Gastrocnemius medialis (tissue), 4 donors: ENCODE data around the gene DUSP15. TPM values are rescaled to one million over a fixed set of nuclear protein-coding genes. Genes with fewer than 3 reads are reported as not detected.

Experiments used
- ATAC-seq, 2 donors: fragments of 150-250 bp; one replicate each; pipeline ENCODE4 v1.9.1; 2016
- DNase-seq, 2 donors: peaks; one replicate each; pipeline ENCODE4 v3.0.0-alpha.2; 2019
- H3K27ac ChIP-seq, 4 donors: fragments of 200-600 bp; sonication (generic); 1 replicate in 1 of 4; 2 replicates in 3 of 4; pipeline ENCODE4 v1.5.1; 2016 to 2018; ENCODE audit warnings: mild to moderate bottlenecking in 2 of 4, moderate library complexity in 1 of 4
- H3K27me3 ChIP-seq, 3 donors: fragments of 200-600 bp; sonication (generic) in 2 of 3; 1 replicate in 1 of 3; 2 replicates in 2 of 3; pipeline versions ENCODE4 v1.5.1 to v1.6.0; 2016 to 2019; ENCODE audit warnings: mild to moderate bottlenecking in 1 of 3, moderate library complexity in 1 of 3
- H3K36me3 ChIP-seq, 2 donors: fragments of 200-600 bp; sonication (generic) in 1 of 2; one replicate each; pipeline ENCODE4 v1.5.1; 2017 to 2018
- H3K4me1 ChIP-seq, 2 donors: fragments of 200-600 bp; sonication (generic) in 1 of 2; one replicate each; pipeline ENCODE4 v1.5.1; 2016 to 2017; ENCODE audit warnings: mild to moderate bottlenecking in 2 of 2
- H3K4me3 ChIP-seq, 4 donors: fragments of 200-600 bp; sonication (generic) in 3 of 4; 1 replicate in 1 of 4; 2 replicates in 3 of 4; pipeline ENCODE4 v1.5.1; 2016 to 2019; ENCODE audit warnings: mild to moderate bottlenecking in 2 of 4
- H3K9me3 ChIP-seq, 3 donors: fragments of 200-600 bp; sonication (generic) in 2 of 3; 1 replicate in 1 of 3; 2 replicates in 2 of 3; pipeline ENCODE4 v1.5.1; 2016 to 2019
- POLR2A ChIP-seq, 2 donors: fragments of 450-650 bp; IDR thresholded peaks; one replicate each; pipeline ENCODE4 v1.6.1; 2017; ENCODE audit warnings: antibody characterized with exemption in 2 of 2, mild to moderate bottlenecking in 2 of 2, moderate library complexity in 2 of 2
- in situ Hi-C, 4 donors: fragments of 200-750 bp; cut with MboI; loops; one replicate each; pipeline versions ENCODE4 v1.15.0 to v1.8.0; 2017; ENCODE audit warnings: low sequenced_read_pairs in 4 of 4
- intact Hi-C: fragments of 100-400 bp; cut with DNase I; formaldehyde crosslinking; loops from one replicate; pipeline ENCODE4 v1.15.1; 2023; ENCODE audit warnings: low total_unique reads
- total RNA-seq, 4 donors: library from RNA; depleted of rRNA; stranded (reverse); fragments of >200 nt; gene quantifications; one replicate each; pipeline versions ENCODE4 v1.1.0 to v1.2.3, GENCODE V29; 2016
- TF ChIP-seq, protein P1 (sequence below), 5 experiments: fragments of 450-650 bp in 3 of 5; fragments of 200-600 bp in 2 of 5; sonication (generic) in 2 of 5; IDR thresholded peaks in 4 of 5; conservative IDR thresholded peaks in 1 of 5; 1 replicate in 4 of 5; 2 replicates in 1 of 5; pipeline ENCODE4 v1.5.1; 2016 to 2019; ENCODE audit warnings: antibody characterized with exemption in 5 of 5, mild to moderate bottlenecking in 3 of 5, moderate library complexity in 3 of 5

The DUSP15 gene
- total RNA-seq, 4 donors from 2014 or later = 1.1 TPM; not detected in 3

DNA sequence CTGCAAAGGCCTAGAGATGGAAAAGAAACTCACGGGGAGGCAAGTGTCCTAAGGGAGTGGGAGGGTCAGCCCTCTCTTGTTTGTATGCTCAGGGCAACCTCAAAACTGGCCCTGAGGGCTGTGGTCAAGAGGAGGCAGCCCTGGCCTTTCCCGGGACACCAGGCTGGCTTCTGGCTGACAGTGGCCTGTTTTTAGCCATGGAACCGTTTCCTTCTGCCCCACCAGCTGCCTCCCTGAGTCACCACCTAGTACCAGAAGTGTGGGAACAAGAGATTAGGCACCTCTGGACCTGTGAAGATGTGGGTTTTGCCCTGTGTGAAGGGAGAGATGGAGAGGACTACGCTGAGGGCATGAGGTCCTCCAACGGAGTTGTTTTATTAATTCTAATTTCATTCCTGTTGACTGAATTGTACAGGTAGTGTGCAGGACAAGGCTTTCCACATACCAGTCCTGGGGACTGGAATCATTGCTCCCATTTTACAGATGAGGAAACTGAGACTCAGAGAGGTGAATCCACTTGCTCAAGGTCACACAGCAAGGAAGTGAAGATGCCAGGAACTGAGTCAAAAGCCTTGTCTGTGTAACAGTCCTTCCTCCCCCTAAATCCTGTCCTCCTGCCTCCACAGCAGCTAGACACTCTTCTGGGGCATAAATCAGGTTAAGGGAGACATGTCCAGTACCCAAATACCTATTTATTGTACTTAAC is 30.4 kb downstream of the DUSP15 start:
- no peak for DNase-seq
- in situ Hi-C loops = loop anchor here in 1 of 4 donors (25.0 kb wide), 1 partner anchor 103 kb away; the partner anchor contains the start of gene TPX2
- no peak for ATAC-seq
- intact Hi-C loops = loop anchor here (5.0 to 10.0 kb wide), 2 partner anchors 103 to 275 kb away; partner anchors contain the start of gene TPX2
- Histone ChIP-seq H3K36me3 (no peaks in the 10 kb centered on the region), H3K4me3 (no peak overlapping the region), H3K27me3 (no peaks in the 10 kb centered on the region), H3K4me1 (peaks cover 14 to 25% of the 10 kb centered on the region in 2 donors), H3K9me3 (no peaks in the 10 kb centered on the region), H3K27ac (peak overlapping the region in 2 of 4 donors; percentile 4 to 14)
- TF ChIP-seq, protein P1, sequence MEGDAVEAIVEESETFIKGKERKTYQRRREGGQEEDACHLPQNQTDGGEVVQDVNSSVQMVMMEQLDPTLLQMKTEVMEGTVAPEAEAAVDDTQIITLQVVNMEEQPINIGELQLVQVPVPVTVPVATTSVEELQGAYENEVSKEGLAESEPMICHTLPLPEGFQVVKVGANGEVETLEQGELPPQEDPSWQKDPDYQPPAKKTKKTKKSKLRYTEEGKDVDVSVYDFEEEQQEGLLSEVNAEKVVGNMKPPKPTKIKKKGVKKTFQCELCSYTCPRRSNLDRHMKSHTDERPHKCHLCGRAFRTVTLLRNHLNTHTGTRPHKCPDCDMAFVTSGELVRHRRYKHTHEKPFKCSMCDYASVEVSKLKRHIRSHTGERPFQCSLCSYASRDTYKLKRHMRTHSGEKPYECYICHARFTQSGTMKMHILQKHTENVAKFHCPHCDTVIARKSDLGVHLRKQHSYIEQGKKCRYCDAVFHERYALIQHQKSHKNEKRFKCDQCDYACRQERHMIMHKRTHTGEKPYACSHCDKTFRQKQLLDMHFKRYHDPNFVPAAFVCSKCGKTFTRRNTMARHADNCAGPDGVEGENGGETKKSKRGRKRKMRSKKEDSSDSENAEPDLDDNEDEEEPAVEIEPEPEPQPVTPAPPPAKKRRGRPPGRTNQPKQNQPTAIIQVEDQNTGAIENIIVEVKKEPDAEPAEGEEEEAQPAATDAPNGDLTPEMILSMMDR (IDR thresholded peaks at IDR 0.05 in 4 of 5, conservative IDR thresholded peaks at IDR 0.05 in 1 of 5) = no peak
- no peak for TF ChIP-seq POLR2A (IDR thresholded peaks at IDR 0.05)

DNA sequence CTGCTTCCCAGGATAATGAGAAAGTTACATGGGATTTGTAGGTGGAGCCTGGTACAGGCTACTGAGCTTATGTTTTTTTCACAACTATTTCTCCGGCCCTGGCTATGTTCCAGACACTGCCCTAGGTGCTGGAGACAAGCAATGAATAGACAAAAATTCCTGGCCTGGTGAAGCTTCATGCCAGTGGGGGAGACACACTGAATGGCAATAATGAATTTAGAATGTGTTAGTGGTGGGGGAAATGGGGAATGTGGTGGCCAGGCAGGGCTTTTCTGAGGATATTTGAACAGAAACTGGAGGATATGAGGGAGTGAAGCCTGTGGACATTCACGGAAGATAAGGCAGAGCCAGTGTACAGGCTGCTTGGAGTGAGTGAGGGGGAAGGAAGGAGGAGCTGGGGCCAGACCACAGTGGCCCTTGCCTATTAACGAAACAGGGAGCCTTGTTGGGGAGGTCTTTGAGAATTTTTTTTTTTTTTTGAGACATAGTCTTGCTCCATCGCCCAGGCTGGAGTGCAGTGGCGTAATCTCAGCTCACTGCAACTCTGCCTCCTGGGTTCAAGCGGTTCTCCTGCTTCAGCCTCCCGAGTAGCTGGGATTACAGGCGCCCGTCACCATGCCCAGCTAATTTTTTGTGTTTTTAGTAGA is 31.6 kb downstream of the DUSP15 start:
- H3K9me3 ChIP-seq = no peaks in the 10 kb centered on the region
- no peaks in the 10 kb centered on the region for H3K27me3 ChIP-seq
- TF ChIP-seq, protein P1 (IDR thresholded peaks at IDR 0.05 in 4 of 5, conservative IDR thresholded peaks at IDR 0.05 in 1 of 5) = no peak
- TF ChIP-seq POLR2A (IDR thresholded peaks at IDR 0.05) = no peak
- H3K27ac ChIP-seq = peak overlapping the region in 2 of 4 donors; percentile 79 to 95
- DNase-seq (no peak), ATAC-seq (no peak)
- intact Hi-C loops = loop anchor here (5.0 to 10.0 kb wide), 2 partner anchors 101 to 276 kb away; partner anchors contain the start of gene TPX2
- H3K36me3 ChIP-seq = no peaks in the 10 kb centered on the region
- H3K4me1 ChIP-seq = peaks cover 14 to 29% of the 10 kb centered on the region in 2 donors
- no peak overlapping the region for H3K4me3 ChIP-seq
- in situ Hi-C loops = loop anchor here in 1 of 4 donors (25.0 kb wide), 1 partner anchor 101 kb away; the partner anchor contains the start of gene TPX2

GRCh38 chr20:31837896-31838397 is 32.4 kb downstream of the DUSP15 start:
- Histone ChIP-seq H3K9me3 (no peaks in the 10 kb centered on the region), H3K27ac (peak overlapping the region; percentile 10 to 95 (median 80)), H3K4me3 (no peak overlapping the region), H3K4me1 (peaks cover 14 to 29% of the 10 kb centered on the region in 2 donors), H3K27me3 (no peaks in the 10 kb centered on the region), H3K36me3 (no peaks in the 10 kb centered on the region)
- DNase-seq (no peak), ATAC-seq (no peak)
- intact Hi-C loops = loop anchor here (2.0 to 10.0 kb wide), 3 partner anchors 15 to 277 kb away; partner anchors contain the start of gene TPX2
- no peak for TF ChIP-seq POLR2A (IDR thresholded peaks at IDR 0.05)
- TF ChIP-seq, protein P1 (IDR thresholded peaks at IDR 0.05 in 4 of 5, conservative IDR thresholded peaks at IDR 0.05 in 1 of 5) = no peak
- in situ Hi-C loops = loop anchor here in 1 of 4 donors (25.0 kb wide), 1 partner anchor 101 kb away; the partner anchor contains the start of gene TPX2

DNA sequence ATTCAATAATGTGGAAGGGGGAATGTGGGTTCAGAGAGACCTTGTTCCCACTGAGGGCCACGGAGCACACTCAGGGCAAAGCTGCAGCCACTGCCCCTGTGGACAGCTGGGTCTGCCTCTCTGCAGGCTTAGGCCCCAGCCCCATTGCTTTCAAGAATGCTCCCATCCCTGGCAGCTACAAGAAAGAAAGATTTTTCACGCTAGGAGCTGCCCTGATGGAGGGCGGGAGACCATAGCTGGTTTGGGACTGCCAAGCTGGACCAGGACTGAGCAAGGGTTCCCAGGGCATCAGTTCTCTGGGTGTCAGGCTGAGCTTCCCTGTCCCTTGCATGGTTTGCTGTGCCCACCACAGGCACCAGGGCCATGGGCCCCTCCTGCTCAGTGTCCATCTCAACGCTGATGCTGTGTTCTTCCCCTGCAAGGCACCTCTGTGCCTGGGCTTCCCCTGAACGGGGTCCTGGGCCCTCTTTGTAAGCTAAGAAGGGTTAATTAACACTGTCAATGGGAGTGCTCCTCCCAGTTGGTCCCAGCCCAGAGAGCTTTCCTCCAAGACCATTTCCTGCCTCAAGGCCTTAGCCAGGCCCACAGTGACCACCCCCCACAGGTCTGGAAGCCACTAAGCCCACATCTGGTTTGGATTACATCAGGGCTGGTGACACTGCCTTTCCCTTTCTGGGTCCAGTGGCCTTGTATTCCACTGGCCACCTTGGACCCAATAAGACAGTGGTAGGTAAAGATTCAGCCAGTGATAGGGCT is 33.3 kb downstream of the DUSP15 start:
- TF ChIP-seq POLR2A (IDR thresholded peaks at IDR 0.05) = no peak
- TF ChIP-seq, protein P1 (IDR thresholded peaks at IDR 0.05 in 4 of 5, conservative IDR thresholded peaks at IDR 0.05 in 1 of 5) = no peak
- ATAC-seq (no peak), DNase-seq (no peak)
- H3K27ac ChIP-seq = peak overlapping the region; percentile 79 to 95 (median 80)
- H3K9me3 ChIP-seq = no peaks in the 10 kb centered on the region
- H3K36me3 ChIP-seq = no peaks in the 10 kb centered on the region
- no peaks in the 10 kb centered on the region for H3K27me3 ChIP-seq
- in situ Hi-C loops = loop anchor here in 1 of 4 donors (25.0 kb wide), 1 partner anchor 100 kb away; the partner anchor contains the start of gene TPX2
- peaks cover 14 to 29% of the 10 kb centered on the region in 2 donors for H3K4me1 ChIP-seq
- intact Hi-C loops = loop anchor here (2.0 to 10.0 kb wide), 3 partner anchors 14 to 278 kb away; partner anchors contain the start of gene TPX2
- no peak overlapping the region for H3K4me3 ChIP-seq
